ENCODE measurements around the gene IL27RA.

Gene IL27RA

DNA sequence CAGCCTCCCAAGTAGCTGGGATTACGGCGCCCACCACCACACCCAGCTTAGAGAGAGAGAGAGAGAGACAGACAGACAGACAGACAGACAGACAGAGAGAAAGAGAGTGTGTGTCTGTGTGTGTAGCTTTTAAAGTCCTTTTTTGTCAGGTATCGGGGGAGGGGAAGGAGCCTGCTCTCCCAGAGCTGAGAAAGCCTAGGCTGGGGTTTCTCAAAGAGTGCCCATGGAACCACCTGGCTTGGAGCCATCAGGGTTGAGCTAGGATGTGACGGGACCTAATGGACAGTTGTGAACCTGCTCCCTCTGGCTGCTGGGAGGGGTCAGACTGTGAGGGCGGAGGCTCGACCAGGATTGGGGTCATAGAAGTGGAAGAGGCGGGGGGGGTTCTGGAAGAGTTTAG, 42.1 kb upstream of the IL27RA start:
- Histone ChIP-seq H3K9me3 (ENCODE audit: control insufficient read depth, low read length) (no peaks in the 10 kb centered on the region), H3K4me3 (ENCODE audit: extremely low read depth, insufficient read depth, low read length, poor library complexity, severe bottlenecking) (no peak overlapping the region), H3K36me3 (ENCODE audit: control insufficient read depth, insufficient read depth, low read length) (peaks cover 40% of the 10 kb centered on the region), H3K27ac (ENCODE audit: low read depth, low read length, severe bottlenecking) (no peak overlapping the region), H3K4me1 (ENCODE audit: control insufficient read depth, insufficient read depth, low read length, poor library complexity, severe bottlenecking) (peaks cover 26% of the 10 kb centered on the region)
- WGBS, 2 experiments (ENCODE audit: insufficient coverage in 2 of 2), result 87% methylated on average over 5 to 7 of the region's 7 CpGs

DNA sequence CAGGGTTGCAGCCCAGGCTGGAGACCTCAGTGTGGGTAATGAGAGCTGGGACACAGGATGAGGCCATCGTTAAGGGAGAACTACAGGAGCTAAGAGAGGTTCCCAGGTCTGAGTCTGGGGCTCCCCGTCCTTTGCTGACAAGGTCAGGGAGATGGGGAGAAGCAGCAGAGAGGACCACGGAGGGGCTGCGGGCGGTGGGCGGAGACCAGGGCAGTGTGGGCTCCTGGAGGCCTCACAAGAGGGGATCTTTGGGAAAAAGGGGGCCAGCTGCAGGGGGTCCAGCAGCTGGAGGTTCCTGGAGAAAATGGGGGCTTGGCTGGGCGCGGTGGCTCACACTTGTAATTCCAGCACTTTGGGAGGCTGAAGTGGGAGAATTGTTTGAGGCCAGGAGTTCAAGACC, 41.5 kb upstream of the IL27RA start:
- Histone ChIP-seq H3K9me3 (ENCODE audit: control insufficient read depth, low read length) (no peaks in the 10 kb centered on the region), H3K36me3 (ENCODE audit: control insufficient read depth, insufficient read depth, low read length) (peaks cover 40% of the 10 kb centered on the region), H3K27ac (ENCODE audit: low read depth, low read length, severe bottlenecking) (no peak overlapping the region), H3K4me3 (ENCODE audit: extremely low read depth, insufficient read depth, low read length, poor library complexity, severe bottlenecking) (no peak overlapping the region), H3K4me1 (ENCODE audit: control insufficient read depth, insufficient read depth, low read length, poor library complexity, severe bottlenecking) (peaks cover 26% of the 10 kb centered on the region)
- WGBS, 2 experiments (ENCODE audit: insufficient coverage in 2 of 2), result 91 to 93% methylated on average over 8 of the region's 8 CpGs

DNA sequence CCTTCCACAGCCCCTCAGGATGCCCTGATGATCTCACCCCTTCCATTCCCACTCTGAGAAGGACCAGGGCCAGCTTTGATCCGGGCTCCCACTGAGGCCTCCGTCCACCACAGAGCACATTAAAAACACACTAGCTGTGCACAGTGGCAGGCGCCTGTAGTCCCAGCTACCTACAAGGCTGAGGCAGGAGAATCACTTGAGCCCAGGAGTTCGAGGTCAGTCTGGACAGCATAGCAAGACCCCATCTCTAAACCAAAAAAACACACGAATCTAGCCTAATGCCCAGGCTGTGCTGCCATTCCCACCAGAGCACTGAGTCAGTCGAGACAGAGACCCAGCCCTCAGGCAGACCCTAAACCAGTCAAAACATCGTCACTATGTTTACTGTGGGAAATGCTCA, 39.5 kb upstream of the IL27RA start:
- Histone ChIP-seq H3K4me3 (ENCODE audit: extremely low read depth, insufficient read depth, low read length, poor library complexity, severe bottlenecking) (no peak overlapping the region), H3K9me3 (ENCODE audit: control insufficient read depth, low read length) (no peaks in the 10 kb centered on the region), H3K4me1 (ENCODE audit: control insufficient read depth, insufficient read depth, low read length, poor library complexity, severe bottlenecking) (peaks cover 10% of the 10 kb centered on the region), H3K36me3 (ENCODE audit: control insufficient read depth, insufficient read depth, low read length) (peaks cover 50% of the 10 kb centered on the region), H3K27ac (ENCODE audit: low read depth, low read length, severe bottlenecking) (no peak overlapping the region)
- 94 to 97% methylated on average over 5 to 7 of the region's 7 CpGs for WGBS, 2 experiments (ENCODE audit: insufficient coverage in 2 of 2)

DNA sequence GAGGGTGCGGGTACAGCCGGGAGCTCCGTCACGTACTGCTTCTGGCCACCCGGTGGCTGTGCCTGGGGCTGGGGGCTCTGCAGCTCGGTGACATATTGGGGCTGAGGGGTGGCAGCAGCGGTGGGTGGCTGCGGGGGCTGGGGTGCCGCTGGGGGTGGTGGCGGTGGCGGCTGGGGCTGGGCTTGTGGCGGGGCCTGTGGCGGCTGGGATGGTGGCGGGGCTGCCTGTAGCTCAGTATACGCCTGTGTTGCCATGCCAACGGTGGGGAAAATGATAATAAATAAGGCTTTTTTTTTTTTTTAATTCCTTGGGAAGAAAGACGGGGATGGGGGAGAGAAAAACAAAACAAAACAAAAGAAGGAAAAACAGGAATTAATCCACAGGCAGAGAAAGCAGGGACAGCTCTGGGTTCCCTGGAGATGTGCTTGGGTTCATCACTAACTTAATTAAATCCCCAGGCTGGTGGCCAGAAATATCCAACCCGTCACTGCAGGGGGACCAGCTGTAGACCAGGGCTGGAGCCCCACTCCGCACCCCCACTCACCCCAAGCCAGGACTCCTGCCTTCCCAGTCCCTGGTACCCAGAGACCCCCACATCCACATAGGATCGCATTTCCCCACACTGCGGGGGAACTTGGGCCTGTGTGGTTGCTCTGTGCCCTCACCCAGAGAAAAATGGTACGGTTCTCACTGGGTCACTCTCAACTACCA, 37.8 kb upstream of the IL27RA start:
- no peak overlapping the region for H3K4me3 ChIP-seq (ENCODE audit: extremely low read depth, insufficient read depth, low read length, poor library complexity, severe bottlenecking)
- H3K36me3 ChIP-seq (ENCODE audit: control insufficient read depth, insufficient read depth, low read length), result peaks cover 46% of the 10 kb centered on the region
- WGBS, 2 experiments (ENCODE audit: insufficient coverage in 2 of 2), result 94 to 96% methylated on average over 11 to 13 of the region's 22 CpGs
- H3K27ac ChIP-seq (ENCODE audit: low read depth, low read length, severe bottlenecking), result no peak overlapping the region
- H3K9me3 ChIP-seq (ENCODE audit: control insufficient read depth, low read length), result peaks cover 3% of the 10 kb centered on the region
- H3K4me1 ChIP-seq (ENCODE audit: control insufficient read depth, insufficient read depth, low read length, poor library complexity, severe bottlenecking), result peaks cover 3% of the 10 kb centered on the region

DNA sequence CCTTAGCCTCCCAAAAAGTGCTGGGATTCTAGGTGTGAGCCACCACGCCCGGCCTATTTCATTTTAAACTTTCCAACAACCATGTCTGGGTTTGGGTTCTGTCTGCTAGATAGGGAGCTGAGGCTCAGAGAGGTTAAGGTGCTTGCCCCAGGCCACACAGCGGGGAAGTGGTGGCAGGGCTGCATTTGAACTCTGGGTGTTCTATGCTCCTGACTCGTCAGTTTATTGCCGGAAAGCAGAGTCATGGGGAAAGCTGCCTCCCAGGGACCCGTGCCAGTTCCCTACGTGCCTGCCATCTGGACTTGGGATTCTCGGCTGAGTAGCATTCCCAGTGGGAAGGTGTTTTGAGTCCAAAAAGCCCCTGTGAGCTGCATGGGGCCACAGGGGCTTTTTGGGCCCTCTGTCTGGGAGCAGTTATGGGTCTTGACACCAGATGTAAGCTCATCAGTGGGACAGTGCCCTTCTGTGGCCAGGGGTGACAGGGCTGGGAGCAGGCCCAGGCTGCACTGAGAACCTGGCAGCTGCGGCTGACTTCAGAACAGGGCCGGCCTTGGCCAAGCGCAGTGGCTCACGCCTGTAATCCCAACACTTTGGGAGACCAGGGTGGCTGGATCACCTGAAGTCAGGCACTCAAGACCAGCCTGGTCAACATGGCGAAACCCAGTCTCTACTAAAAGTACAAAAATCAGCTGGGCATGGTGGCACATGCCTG, 36.4 kb upstream of the IL27RA start:
- WGBS, 2 experiments (ENCODE audit: insufficient coverage in 2 of 2), result 97 to 98% methylated on average over 10 to 11 of the region's 13 CpGs
- Histone ChIP-seq H3K4me1 (ENCODE audit: control insufficient read depth, insufficient read depth, low read length, poor library complexity, severe bottlenecking) (no peaks in the 10 kb centered on the region), H3K9me3 (ENCODE audit: control insufficient read depth, low read length) (peaks cover 17% of the 10 kb centered on the region), H3K27ac (ENCODE audit: low read depth, low read length, severe bottlenecking) (no peak overlapping the region), H3K36me3 (ENCODE audit: control insufficient read depth, insufficient read depth, low read length) (peaks cover 56% of the 10 kb centered on the region), H3K4me3 (ENCODE audit: extremely low read depth, insufficient read depth, low read length, poor library complexity, severe bottlenecking) (no peak overlapping the region)

DNA sequence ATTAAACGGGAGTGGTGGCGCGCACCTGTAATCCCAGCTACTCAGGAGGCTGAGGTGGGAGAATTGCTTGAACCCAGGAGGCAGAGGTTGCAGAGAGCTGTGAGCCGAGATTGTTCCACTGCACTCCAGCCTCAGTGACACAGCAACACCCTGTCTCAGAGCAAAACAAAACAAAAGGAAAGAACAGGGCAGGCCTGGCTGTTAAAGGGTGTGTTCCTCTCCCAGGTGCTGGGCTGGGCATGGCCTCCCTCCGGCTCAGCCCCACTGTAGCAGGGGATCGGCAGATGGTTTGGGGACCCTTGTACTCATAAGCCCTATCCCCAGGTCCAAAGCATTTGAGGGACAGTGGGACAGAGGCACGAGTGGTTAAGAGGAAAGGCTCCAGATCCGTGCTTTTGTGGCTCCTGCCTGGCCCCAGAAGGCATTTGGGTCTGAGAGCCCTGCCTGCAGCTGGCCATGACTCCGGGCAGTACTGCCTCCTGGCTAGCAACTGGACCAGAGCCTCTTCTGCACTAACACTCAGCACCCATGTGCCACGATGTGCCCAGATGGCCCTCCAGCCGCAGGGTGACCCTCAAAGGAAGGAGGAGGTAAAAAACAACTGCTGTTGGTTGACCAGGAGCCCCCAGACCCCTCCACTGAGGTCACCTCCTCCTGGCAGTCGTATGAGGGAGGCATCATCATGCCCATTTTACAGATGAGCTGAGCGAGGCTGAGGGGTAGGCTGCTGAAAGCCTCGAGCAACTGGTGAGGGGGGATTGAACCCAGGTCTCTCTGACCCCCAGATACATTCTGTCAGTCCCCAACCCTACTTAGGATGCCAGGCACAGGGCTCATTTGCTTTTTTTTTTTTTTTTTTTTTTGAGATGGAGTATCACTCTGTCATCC, 35.4 kb upstream of the IL27RA start:
- Histone ChIP-seq H3K4me3 (ENCODE audit: extremely low read depth, insufficient read depth, low read length, poor library complexity, severe bottlenecking) (no peak overlapping the region), H3K36me3 (ENCODE audit: control insufficient read depth, insufficient read depth, low read length) (peaks cover 56% of the 10 kb centered on the region), H3K4me1 (ENCODE audit: control insufficient read depth, insufficient read depth, low read length, poor library complexity, severe bottlenecking) (no peaks in the 10 kb centered on the region), H3K9me3 (ENCODE audit: control insufficient read depth, low read length) (peaks cover 20% of the 10 kb centered on the region), H3K27ac (ENCODE audit: low read depth, low read length, severe bottlenecking) (no peak overlapping the region)
- WGBS, 2 experiments (ENCODE audit: insufficient coverage in 2 of 2), result 91 to 94% methylated on average over 6 to 7 of the region's 14 CpGs

DNA sequence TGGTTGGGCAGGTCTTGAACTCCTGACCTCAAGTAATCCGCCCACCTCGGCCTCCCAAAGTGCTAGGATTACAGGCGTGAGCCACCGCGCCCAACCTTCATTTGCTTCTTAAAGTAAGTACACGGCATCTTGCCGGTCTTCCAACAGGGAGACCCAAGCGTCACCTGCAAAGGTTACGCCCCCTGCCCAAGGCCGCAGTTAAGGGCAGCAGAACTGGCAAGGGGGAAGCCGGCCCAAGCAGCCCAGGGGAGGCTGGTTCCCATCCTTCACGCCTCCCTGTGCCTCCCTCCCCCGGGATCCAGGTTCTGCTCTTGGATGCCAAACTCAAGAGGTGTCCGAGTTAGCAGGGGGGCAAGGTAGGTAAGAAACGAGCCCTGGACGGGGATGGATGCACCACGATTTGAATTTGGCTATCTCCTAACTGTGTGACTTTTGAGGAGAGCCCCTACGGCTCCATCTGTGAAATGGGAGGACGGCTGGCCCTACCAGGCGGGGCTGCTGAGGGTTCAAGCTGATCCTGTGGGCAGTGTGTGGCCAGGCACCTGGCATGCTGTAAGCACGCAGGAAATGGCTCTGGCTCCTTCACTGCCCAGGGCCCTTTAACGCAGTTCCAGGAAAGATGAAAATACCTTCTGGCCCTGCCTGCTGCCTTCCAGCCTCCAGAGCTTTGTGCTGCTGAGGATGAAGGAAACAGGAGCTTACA, 34.5 kb upstream of the IL27RA start:
- Histone ChIP-seq H3K4me1 (ENCODE audit: control insufficient read depth, insufficient read depth, low read length, poor library complexity, severe bottlenecking) (no peaks in the 10 kb centered on the region), H3K36me3 (ENCODE audit: control insufficient read depth, insufficient read depth, low read length) (peaks cover 48% of the 10 kb centered on the region), H3K9me3 (ENCODE audit: control insufficient read depth, low read length) (peaks cover 20% of the 10 kb centered on the region), H3K27ac (ENCODE audit: low read depth, low read length, severe bottlenecking) (no peak overlapping the region), H3K4me3 (ENCODE audit: extremely low read depth, insufficient read depth, low read length, poor library complexity, severe bottlenecking) (no peak overlapping the region)
- 96% methylated on average over 22 of the region's 22 CpGs for WGBS, 2 experiments (ENCODE audit: insufficient coverage in 2 of 2)

DNA sequence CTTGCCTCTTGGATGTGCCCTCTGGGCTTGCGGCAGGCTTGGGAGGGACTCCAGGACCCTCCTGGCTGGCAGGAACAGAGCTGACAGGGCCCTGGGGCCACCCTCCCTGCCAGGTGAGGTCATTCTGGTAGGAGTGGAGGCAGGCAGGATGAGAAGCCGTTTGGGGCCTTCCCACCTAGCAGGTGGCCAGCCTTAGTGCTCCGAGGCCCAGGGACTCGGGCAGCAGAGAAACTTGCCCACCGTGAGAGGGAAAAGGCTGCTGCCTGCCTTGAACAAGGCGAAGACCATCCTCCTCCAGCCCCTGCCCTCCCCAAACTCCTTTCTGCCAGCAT, 34.0 kb upstream of the IL27RA start:
- Histone ChIP-seq H3K36me3 (ENCODE audit: control insufficient read depth, insufficient read depth, low read length) (peaks cover 42% of the 10 kb centered on the region), H3K27ac (ENCODE audit: low read depth, low read length, severe bottlenecking) (no peak overlapping the region), H3K9me3 (ENCODE audit: control insufficient read depth, low read length) (peaks cover 20% of the 10 kb centered on the region), H3K4me1 (ENCODE audit: control insufficient read depth, insufficient read depth, low read length, poor library complexity, severe bottlenecking) (no peaks in the 10 kb centered on the region), H3K4me3 (ENCODE audit: extremely low read depth, insufficient read depth, low read length, poor library complexity, severe bottlenecking) (no peak overlapping the region)
- WGBS, 2 experiments (ENCODE audit: insufficient coverage in 2 of 2), result 87 to 96% methylated on average over 5 to 6 of the region's 6 CpGs

DNA sequence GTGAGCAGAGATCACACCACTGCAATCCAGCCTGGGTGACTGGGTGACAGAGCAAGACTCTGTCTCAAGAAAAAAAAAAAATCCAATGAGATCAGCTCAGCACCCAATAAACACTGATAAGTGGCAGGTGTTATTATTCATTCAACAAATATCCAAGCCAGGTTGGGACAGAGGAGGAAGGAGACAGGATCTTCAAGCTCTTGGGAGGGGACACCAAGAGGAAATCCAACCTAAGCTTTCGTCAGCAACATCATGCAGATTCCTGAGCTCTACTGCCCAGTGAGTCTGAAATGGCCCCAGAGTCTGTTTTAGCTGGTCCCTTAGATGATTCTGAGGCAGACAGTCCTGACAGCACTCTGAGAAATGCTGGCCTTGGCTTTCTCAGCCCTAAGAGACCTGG, 33.1 kb upstream of the IL27RA start:
- Histone ChIP-seq H3K36me3 (ENCODE audit: control insufficient read depth, insufficient read depth, low read length) (peaks cover 34% of the 10 kb centered on the region), H3K4me3 (ENCODE audit: extremely low read depth, insufficient read depth, low read length, poor library complexity, severe bottlenecking) (no peak overlapping the region), H3K9me3 (ENCODE audit: control insufficient read depth, low read length) (peaks cover 20% of the 10 kb centered on the region), H3K27ac (ENCODE audit: low read depth, low read length, severe bottlenecking) (no peak overlapping the region), H3K4me1 (ENCODE audit: control insufficient read depth, insufficient read depth, low read length, poor library complexity, severe bottlenecking) (no peaks in the 10 kb centered on the region)
- 100% methylated on average over 1 of the region's 1 CpG for WGBS, 2 experiments (ENCODE audit: insufficient coverage in 2 of 2)

DNA sequence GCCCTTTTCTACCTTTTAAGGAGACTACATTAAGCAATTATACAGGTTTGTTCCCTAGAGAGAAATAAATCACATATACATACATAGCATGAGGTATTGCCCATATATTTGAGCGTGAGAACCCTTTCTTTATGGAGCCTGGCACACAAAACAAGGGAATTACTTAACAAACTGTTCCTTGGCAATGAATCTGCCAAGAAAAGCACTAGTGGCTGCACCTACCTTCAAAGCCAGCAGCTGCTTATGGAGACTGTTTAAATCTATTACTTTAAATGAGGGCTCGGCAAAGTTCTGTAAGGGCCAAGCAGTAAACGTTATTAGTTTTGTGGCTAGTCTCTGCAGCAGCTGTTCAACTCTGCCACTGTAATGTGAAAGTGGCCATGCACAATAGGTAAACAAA, 32.5 kb upstream of the IL27RA start:
- Histone ChIP-seq H3K36me3 (ENCODE audit: control insufficient read depth, insufficient read depth, low read length) (peaks cover 32% of the 10 kb centered on the region), H3K27ac (ENCODE audit: low read depth, low read length, severe bottlenecking) (no peak overlapping the region), H3K9me3 (ENCODE audit: control insufficient read depth, low read length) (peaks cover 20% of the 10 kb centered on the region), H3K4me1 (ENCODE audit: control insufficient read depth, insufficient read depth, low read length, poor library complexity, severe bottlenecking) (no peaks in the 10 kb centered on the region), H3K4me3 (ENCODE audit: extremely low read depth, insufficient read depth, low read length, poor library complexity, severe bottlenecking) (no peak overlapping the region)
- 90 to 100% methylated on average over 2 to 3 of the region's 3 CpGs for WGBS, 2 experiments (ENCODE audit: insufficient coverage in 2 of 2)

Data from mesodermal cell (in vitro differentiated cells).